ENCODE data around the gene PRDX2.
A peak's percentile ranks its signal among the peaks of the same experiment; 100 is the strongest.
"Not testable (repeated sequence)": the region's sequence is repeated elsewhere in the genome, so short reads cannot be mapped to it uniquely, and the experiment has no call there.

Gene PRDX2

GRCh38 chr19:12825254-12826131, 23.9 kb upstream of the PRDX2 start:
- no peak for DNase-seq

GRCh38 chr19:12821761-12822160, 20.2 kb upstream of the PRDX2 start:
- no peak for DNase-seq

GRCh38 chr19:12817810-12818209, 16.2 kb upstream of the PRDX2 start:
- DNase-seq = not testable (repeated sequence)

GRCh38 chr19:12817188-12817587, 15.6 kb upstream of the PRDX2 start:
- not testable (repeated sequence) for DNase-seq

- no peak for DNase-seq
Measured at GRCh38 chr19:12815088-12815487, 13.5 kb upstream of the PRDX2 start.

GRCh38 chr19:12806242-12807081, 4.9 kb upstream of the PRDX2 start, which contains the start of gene RNASEH2A:
Gene RNASEH2A, plus strand, starts transcription at chr19:12806584. Its CDS starts 90 bp downstream, at chr19:12806674.
- DNase-seq = peak; percentile 62 to 78

GRCh38 chr19:12804051-12804450, 2.5 kb upstream of the PRDX2 start:
- no peak for DNase-seq

- no peak for DNase-seq
Measured at GRCh38 chr19:12802267-12803106, 887 bp upstream of the PRDX2 start.

- DNase-seq = no peak
Measured at GRCh38 chr19:12800923-12801465, 606 bp downstream of the PRDX2 start.

GRCh38 chr19:12800466-12800770, 1.2 kb downstream of the PRDX2 start:
- DNase-seq = no peak

GRCh38 chr19:12799742-12800465, 1.7 kb downstream of the PRDX2 start:
- DNase-seq = no peak

GRCh38 chr19:12797607-12798006, 4.0 kb downstream of the PRDX2 start:
- not testable (repeated sequence) for DNase-seq

GRCh38 chr19:12797141-12797587, 4.4 kb downstream of the PRDX2 start:
- DNase-seq = no peak

- DNase-seq = peak; percentile 33 to 75
Measured at GRCh38 chr19:12796146-12797071, 5.2 kb downstream of the PRDX2 start.

GRCh38 chr19:12794971-12795381, 6.6 kb downstream of the PRDX2 start:
- no peak for DNase-seq

GRCh38 chr19:12794196-12794941, 7.2 kb downstream of the PRDX2 start:
- DNase-seq = no peak

GRCh38 chr19:12793290-12794195, 8.1 kb downstream of the PRDX2 start:
- DNase-seq = peak; percentile 77 to 86

- peak in 1 of 2 experiments; percentile 44 for DNase-seq
Measured at GRCh38 chr19:12792853-12793289, 8.7 kb downstream of the PRDX2 start.

Measured in SW 1271 (cell line).